Measurements from ENCODE around the gene KCNG2. TPM values are rescaled to one million over a fixed set of nuclear protein-coding genes. Genes with fewer than 3 reads are reported as not detected.

KCNG2 gene
- total RNA-seq, 2 donors from 2014 or later = not detected

GRCh38 chr18:79938196-79938595 is 140.5 kb downstream of the KCNG2 start:
- no peak overlapping the region for H3K4me3 ChIP-seq
- no peaks in the 10 kb centered on the region for H3K27me3 ChIP-seq
- H3K27ac ChIP-seq = no peak overlapping the region
- H3K9me3 ChIP-seq = peaks cover 0 to 3% of the 10 kb centered on the region in 2 donors
- peaks cover 39% of the 10 kb centered on the region for H3K36me3 ChIP-seq
- no peak for TF ChIP-seq CTCF (IDR thresholded peaks at IDR 0.05)
- no peak for DNase-seq (ENCODE audit: low spot score)
- H3K4me1 ChIP-seq = peaks cover 0 to 31% of the 10 kb centered on the region in 2 donors

- no peaks in the 10 kb centered on the region for H3K9me3 ChIP-seq
- peaks cover 39% of the 10 kb centered on the region for H3K36me3 ChIP-seq
- H3K27me3 ChIP-seq = no peaks in the 10 kb centered on the region
- peaks cover 0 to 33% of the 10 kb centered on the region in 2 donors for H3K4me1 ChIP-seq
- no peak overlapping the region for H3K27ac ChIP-seq
- TF ChIP-seq CTCF (IDR thresholded peaks at IDR 0.05) = no peak
- DNase-seq (ENCODE audit: low spot score) = no peak
- H3K4me3 ChIP-seq = no peak overlapping the region
Observed at GRCh38 chr18:79939096-79939495, 141.4 kb downstream of the KCNG2 start.

GRCh38 chr18:79940126-79940813 is 142.5 kb downstream of the KCNG2 start:
- Histone ChIP-seq H3K36me3 (peaks cover 34% of the 10 kb centered on the region), H3K4me3 (no peak overlapping the region), H3K9me3 (no peaks in the 10 kb centered on the region), H3K4me1 (peaks cover 0 to 33% of the 10 kb centered on the region in 2 donors), H3K27ac (no peak overlapping the region), H3K27me3 (no peaks in the 10 kb centered on the region)
- DNase-seq (ENCODE audit: low spot score) = no peak
- TF ChIP-seq CTCF (IDR thresholded peaks at IDR 0.05) = no peak

GRCh38 chr18:79940814-79941472 is 143.2 kb downstream of the KCNG2 start:
- H3K27me3 ChIP-seq = no peaks in the 10 kb centered on the region
- H3K4me1 ChIP-seq = peaks cover 0 to 39% of the 10 kb centered on the region in 2 donors
- no peaks in the 10 kb centered on the region for H3K9me3 ChIP-seq
- no peak overlapping the region for H3K4me3 ChIP-seq
- TF ChIP-seq CTCF (IDR thresholded peaks at IDR 0.05) = no peak
- no peak for DNase-seq (ENCODE audit: low spot score)
- no peak overlapping the region for H3K27ac ChIP-seq
- peaks cover 29% of the 10 kb centered on the region for H3K36me3 ChIP-seq

- Histone ChIP-seq H3K27ac (no peak overlapping the region), H3K27me3 (no peaks in the 10 kb centered on the region), H3K4me1 (peaks cover 0 to 42% of the 10 kb centered on the region in 2 donors), H3K4me3 (no peak overlapping the region), H3K9me3 (no peaks in the 10 kb centered on the region), H3K36me3 (peaks cover 29% of the 10 kb centered on the region)
- DNase-seq (ENCODE audit: low spot score) = no peak
- no peak for TF ChIP-seq CTCF (IDR thresholded peaks at IDR 0.05)
Observed at GRCh38 chr18:79941473-79942119, 143.9 kb downstream of the KCNG2 start.
